HPDE6-E6E7 (cell line): ENCODE measurements around the gene PRSS53.

Experiments
- DNase-seq: peaks from one replicate; pipeline ENCODE4 v3.0.0; 2011; ENCODE audit warnings: missing footprints; ENCODE audit errors: extremely low spot score

PRSS53 gene

DNA sequence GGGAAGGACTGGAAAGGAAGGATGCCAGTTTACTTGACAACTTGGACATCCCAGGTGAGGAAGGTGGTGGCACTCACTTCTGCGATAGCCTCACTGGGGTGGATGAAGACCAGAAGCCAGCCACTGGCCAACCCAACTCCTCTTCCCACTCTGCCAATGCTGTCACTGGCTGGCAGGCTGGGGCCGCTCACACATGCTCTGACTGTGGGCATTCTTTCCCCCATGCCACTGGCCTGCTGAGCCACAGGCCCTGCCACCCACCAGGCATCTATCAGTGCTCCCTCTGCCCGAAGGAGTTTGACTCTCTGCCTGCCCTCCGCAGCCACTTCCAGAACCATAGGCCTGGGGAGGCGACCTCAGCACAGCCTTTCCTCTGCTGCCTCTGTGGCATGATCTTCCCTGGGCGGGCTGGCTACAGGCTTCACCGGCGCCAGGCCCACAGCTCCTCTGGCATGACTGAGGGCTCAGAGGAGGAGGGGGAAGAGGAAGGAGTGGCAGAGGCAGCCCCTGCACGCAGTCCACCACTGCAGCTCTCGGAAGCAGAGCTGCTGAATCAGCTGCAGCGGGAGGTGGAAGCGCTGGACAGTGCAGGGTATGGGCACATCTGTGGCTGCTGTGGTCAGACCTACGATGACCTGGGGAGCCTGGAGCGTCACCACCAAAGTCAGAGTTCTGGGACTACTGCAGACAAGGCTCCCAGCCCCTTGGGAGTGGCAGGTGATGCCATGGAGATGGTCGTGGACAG lies 10.0 kb downstream of the PRSS53 start:
- DNase-seq = no peak

DNA sequence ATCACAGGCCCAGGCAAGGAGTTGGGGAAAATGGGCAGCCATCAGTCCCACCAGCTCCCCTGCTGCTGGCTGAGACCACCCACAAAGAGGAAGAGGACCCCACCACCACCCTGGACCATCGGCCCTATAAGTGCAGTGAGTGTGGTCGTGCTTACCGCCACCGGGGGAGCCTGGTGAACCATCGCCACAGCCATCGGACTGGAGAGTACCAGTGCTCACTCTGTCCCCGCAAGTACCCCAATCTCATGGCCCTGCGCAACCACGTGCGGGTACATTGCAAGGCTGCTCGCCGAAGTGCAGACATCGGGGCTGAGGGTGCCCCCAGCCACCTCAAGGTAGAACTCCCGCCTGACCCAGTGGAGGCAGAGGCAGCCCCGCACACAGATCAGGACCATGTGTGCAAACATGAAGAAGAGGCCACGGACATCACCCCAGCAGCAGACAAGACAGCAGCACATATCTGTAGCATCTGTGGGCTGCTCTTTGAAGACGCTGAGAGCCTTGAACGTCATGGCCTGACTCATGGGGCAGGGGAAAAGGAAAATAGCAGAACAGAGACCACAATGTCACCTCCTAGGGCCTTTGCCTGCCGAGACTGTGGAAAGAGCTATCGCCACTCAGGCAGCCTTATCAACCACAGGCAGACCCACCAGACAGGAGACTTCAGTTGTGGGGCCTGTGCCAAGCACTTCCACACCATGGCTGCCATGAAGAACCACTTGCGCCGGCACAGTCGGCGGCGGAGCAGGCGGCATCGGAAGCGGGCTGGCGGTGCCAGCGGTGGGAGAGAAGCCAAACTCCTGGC lies 10.9 kb downstream of the PRSS53 start:
- DNase-seq = no peak

DNA sequence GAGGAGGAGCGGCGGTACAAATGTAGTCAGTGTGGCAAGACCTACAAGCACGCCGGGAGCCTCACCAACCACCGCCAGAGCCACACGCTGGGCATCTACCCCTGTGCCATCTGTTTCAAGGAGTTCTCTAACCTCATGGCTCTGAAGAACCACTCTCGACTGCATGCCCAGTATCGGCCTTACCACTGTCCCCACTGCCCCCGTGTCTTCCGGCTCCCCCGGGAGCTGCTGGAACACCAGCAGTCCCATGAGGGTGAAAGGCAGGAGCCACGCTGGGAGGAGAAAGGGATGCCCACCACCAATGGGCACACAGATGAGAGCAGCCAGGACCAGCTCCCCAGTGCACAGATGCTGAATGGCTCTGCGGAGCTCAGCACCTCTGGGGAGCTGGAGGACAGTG lies 11.7 kb downstream of the PRSS53 start:
- DNase-seq = no peak

DNA sequence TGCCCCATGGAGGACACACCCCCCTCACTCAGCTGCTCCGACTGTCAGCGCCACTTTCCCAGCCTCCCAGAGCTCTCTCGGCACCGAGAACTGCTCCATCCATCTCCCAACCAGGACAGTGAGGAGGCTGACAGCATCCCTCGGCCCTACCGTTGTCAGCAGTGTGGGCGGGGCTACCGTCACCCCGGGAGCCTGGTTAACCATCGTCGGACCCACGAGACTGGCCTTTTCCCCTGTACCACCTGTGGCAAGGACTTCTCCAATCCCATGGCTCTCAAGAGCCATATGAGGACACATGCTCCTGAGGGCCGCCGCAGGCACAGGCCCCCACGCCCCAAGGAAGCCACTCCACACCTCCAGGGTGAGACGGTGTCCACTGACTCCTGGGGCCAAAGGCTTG lies 12.4 kb downstream of the PRSS53 start:
- no peak for DNase-seq

DNA sequence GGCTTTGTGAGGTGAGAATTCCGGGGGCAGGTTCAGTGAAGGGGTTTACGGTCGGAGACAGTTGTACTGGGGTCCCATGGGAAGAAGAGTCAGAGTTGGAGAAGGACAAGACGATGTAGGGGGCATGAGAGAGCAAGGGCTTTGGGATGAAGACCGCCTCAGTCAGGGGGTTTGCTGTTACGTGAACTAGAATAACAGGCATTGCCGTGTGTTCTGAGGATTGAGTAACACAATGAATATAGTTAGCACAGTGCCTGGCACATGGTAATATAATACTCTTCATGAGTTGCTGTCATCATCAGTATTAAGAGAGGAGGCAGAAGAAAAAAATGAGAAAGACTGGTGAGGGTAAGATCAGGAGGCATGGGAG lies 13.9 kb downstream of the PRSS53 start:
- no peak for DNase-seq

DNA sequence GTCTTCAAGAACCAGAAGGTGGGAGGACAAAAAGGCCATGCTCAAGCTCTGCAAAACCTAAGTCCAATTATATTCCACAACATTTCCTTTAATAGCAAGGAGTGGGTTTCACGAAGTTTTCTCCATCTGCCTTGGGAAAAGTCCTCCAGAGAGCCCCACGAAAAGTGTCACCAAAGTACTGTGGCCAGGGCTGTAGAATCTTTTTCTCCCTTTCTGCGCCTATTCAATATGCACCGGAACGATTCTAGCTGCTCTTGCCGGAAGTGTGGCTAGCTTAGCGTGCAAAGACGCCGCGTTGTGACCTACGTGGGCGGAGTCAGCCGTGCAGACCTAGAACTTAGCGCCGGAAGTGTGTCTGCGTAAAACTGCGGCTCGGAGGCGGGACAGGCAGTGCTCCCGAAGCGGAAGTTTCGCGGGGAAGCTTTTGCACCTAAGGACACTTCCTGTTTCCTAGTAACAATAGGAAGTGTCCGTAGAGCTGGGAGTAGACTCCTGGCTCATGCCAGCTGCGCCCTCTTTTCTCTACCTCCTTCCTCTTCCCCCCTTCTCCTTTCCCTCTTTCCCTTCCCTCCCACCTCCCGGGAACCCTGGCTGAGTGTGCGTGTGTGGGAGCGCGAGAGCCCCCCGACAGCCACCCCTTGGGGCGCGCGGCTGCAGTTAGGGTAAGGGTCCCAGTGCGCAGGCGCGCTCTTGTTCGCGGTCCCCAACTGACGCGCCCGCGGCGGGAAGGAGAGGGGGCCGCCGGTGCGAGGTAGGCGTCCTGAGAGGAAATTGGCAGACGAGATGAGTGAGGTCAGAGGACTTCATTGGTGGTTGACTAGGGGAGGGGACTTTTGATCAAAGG lies 14.6 kb downstream of the PRSS53 start, which contains the start of the genes ZNF646 and ZNF668:
Gene ZNF646 (plus strand): TSS at position 453 of the 844 bp plus-strand sequence. CDS start 1,903 bp downstream, outside the sequence.
Gene ZNF668 (minus strand): TSS at position 271 of the 844 bp plus-strand sequence. CDS start 9,781 bp downstream, outside the sequence.
- DNase-seq = peak; percentile 98

DNA sequence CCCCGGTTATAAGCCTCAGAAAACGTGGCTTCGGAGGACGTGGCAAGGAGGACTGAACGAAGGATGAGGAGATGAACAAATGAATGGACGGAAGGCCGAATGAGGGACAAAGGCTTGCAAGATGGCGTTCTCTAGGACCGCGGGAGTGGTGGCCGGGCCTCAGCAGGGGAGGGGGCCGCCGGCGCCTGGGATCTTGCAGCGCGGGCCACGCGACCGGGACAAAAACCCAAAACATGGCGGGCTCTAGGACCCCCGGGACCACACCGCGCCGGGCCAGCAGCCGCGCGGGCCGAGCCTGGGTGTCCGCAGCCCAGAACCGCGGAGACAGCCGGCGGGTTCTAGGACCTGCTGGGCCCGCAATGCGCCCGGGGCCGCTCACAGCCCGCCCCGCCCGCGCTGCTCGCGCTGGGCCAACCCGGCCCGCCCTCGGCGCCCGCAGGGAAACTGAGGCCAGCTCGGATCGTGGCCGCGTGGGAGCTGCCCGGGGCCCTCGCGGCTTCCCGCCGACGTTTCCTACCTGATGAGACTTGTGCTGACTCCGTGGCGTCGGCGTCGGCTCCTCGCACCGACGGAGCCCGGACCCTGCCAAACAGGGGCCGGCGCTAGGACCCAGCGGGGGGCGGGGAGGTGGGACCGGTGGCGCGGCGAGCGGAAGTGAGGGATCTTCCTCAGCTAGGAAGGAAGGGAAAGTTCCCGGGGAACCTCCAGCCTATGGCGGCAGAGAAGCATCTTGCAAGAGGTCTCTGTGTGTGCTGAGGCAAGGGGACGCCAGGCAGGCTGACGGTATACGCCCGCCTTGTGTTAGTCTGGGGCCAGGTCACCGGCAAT lies 15.4 kb downstream of the PRSS53 start:
- peak; percentile 86 for DNase-seq

DNA sequence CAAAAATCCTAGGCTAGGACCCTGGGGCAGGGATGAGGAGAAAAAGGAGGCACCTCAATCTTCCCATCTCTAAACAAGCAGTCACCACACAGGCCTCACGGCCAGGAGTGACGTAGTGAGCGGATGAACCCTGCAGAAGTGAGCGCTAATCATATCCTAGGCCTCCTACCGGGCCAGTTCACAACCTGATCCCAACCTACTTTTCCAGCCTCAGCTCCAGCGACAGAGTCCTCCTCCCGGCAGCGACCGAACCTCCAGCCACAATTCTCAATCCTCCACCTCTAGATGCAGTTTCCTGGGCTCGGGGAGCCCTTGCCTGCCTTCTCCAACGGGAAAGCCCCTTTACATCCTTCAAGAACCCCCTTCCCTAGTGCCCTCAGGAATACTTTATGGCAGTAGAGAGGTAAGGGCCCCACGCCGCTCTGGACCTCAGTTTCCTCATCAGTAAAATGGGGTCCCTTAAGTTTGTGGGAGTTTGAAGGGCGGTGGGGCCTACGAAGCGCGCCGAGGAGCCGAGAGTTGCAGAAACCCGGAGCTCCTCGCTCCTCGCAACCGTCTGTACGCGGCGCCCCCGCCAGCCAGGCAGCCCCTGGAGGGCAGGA lies 16.1 kb downstream of the PRSS53 start:
- peak; percentile 23 for DNase-seq

DNA sequence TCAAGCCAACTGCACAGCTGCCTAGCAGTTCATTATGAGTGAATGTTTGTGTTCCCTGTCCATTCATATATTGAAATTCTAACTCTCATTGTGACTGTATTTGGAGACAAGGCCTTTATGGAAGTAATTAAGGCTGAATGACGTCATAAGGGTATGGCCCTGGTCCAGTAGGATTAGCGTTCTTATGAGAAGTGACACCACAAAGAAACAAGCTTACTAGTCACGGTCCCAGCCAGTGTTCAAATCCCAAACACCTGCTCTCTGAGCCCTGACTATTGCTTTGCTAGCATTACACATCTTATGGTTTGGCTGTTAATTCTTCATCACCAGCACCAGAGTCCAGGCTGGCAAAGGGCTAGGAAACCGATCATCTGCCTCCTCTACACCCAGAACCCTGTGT lies 16.9 kb downstream of the PRSS53 start:
- no peak for DNase-seq

DNA sequence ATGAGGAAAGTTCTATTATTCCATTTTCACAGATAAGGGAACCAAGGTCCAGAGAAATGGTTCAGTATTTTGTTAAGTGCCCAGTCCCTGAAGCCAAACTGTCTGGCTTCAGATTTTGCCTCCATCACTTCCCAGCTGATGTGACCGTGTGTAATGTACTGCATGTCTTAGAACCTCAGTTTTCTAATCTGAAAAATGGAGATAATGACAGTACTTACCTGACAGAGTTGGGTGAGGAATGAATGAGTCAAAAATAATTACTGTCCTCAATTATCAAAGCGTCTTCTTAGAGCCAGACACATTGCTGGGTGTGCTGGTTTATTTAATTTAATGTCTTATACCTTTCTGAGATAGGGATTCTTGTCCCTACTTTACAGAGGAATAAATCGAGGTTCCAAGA lies 21.4 kb downstream of the PRSS53 start:
- no peak for DNase-seq

DNA sequence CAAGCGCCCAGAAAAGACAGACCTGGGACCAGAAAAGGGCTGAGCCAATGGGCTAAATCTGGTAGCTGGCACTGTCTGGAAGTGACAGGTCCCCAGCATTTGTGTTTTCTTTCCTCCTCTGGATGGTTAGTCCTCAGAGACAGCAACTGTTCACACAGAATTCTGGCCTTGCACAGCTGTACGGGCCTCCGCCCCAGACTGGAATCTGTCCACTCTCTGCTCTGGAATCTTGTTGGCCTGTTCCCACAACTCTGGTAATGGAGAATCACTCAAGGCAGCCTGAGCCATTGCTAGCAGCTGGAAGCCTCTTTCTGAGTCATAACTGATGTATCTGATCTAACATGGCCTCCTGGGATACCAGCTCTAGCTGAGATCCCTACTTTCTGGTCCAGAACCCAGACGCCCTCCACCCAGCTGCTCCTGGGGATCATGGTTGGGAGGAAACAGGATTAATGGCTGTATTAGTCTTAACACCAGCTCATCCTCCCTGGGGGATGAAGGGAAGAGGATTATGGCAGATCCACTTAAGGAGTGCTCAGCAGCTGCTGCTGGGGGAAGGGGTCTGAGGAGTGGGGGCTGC lies 23.8 kb downstream of the PRSS53 start:
- peak; percentile 64 for DNase-seq

DNA sequence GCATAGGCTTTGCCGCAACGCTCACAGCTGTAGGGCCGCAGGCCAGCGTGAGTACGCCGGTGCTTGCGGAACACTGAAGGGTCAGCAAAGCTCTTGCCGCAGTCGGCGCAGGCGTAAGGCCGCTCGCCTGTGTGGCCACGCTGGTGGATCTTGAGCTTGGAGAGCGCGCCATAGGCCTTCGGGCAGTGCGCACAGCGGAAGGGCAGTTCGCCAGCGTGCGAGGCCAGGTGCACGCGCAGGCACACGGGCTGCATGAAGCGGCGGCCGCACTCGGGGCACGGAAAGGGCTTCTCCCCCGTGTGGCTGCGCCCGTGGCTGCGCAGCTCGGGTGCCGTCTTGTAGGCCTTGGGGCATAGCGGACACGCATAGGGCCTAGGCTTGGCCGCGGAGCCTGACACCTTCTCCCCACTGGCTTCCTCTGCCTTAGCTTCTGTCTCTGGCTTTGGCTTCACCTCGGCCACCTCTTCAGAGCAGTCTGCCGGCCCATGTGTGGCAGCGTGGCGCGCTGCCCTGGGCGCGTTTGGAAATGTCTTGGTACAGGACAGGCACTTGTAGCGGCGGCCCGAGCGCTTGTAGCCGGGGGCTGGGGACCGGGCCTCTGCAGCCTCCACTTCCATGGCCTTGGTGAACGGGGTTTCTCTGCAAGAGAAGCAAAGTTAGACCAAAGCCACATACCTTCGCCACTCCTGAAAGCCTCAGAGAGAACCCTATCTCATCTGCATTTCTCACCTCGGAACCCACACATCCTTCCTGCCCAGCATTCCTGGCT lies 24.7 kb downstream of the PRSS53 start:
- DNase-seq = no peak

DNA sequence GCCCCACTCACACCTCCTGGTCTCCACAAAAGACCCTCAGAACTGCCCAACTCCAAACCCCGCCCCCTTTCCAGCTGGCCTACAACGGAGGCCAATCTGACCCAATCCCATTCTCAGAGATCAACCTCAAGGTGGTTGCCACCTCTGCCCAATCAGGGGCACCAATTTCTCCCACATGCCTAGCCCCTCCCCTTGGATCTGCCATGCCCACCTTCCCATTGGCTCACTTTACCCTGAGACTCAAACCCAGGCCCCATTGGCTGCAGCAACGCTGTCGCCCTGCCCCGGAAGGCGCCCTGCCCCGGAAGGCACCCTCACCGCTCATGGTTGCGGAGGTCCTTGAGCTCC lies 25.3 kb downstream of the PRSS53 start:
- DNase-seq = no peak

DNA sequence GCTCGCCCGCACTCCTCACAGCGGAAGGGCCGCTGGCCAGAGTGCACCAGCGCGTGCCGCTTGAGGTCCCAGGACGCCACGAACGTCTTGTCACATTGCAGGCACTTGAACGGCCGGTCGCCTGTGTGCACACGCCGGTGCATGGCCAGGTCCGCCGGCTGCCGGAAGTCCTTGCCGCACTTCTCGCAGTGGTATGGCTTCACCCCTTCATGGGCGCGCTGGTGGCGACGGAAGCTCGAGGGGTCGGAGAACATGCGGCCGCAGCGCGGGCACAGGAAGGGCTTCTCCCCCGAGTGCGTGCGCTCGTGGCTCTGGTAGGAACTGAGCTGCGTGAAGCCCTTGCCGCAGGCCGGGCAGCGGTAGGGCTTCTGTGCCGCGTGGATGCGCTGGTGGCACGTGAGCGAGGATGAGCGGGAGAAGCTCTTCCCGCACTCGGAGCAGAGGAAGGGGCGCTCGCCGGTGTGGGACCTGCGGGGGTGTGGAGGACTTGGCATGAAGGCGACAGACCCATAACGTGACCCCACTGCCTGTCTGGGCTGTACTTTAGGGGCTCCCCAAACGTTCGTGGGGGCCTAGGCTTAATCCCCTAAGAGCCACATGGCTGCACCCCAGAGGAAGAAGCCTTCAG lies 26.8 kb downstream of the PRSS53 start:
- no peak for DNase-seq

DNA sequence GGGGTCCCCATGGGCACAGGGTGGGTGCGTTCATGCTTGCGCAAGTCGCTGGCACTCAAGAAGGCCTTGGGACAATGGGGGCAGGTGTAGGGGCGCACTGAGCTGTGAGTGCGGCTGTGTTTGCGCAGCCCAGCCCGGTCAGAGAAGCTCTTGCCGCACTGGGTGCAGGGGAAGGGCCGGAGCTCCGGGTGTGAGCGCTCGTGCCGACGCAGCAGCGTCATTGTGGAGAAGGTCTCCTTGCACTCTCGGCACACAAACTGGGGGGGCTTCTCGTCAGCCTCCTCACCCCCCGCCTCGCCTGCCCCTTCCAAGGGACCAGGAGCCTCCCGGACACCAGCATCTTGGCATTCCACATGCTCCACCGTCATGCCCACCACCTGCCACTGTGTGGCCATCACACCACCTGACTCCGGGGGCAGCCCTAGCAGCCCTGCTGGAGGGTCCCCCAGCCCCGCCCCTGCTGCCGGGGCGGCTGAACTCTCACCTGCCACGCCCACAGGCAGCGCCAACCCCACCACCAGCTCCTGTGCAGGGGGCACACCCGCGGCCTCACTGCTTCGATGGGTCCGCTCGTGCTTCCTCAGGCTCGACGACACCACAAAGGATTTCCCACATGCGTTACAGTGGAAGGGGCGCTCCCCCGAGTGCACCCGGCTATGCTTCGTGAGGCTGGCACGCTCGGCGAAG lies 27.5 kb downstream of the PRSS53 start:
- no peak for DNase-seq

DNA sequence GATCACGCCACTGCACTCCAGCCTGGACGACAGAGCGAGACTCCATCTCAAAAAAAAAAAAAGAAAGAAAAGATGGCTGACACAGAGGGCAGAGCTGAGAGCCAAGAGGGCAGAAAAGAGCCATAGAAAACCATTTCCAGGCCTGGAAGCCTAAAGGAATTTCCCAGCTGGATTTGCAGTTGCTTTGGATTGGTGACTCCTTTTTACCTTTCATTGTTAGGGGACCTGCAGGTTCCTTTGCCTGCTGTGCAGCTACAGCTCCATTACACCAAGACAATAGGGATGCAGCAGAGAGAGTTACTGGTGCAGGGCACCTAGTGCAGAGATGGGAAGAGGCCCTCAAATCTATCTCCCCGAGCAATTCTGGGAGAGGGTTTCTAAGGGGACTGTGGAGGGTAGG lies 33.1 kb downstream of the PRSS53 start:
- DNase-seq = no peak

DNA sequence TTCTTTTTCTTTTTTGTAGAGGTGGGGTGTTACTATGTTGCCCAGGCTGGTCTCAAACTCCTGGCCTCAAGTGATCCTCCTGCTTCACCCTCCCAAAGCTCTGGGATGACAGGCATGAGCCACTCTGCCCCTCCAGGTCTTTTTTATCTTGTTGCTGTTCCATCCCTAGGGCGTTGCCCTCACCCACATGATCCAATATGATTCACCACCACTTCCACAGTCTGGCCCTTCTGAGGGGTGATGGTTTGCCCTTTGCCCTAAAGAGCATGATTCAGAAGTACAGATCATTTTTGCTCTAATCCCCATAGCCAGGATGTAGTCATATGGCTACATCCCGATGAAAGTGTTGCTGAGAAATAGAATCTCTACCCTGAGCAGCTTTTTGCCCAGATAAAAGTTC lies 36.6 kb downstream of the PRSS53 start:
- peak; percentile 97 for DNase-seq

DNA sequence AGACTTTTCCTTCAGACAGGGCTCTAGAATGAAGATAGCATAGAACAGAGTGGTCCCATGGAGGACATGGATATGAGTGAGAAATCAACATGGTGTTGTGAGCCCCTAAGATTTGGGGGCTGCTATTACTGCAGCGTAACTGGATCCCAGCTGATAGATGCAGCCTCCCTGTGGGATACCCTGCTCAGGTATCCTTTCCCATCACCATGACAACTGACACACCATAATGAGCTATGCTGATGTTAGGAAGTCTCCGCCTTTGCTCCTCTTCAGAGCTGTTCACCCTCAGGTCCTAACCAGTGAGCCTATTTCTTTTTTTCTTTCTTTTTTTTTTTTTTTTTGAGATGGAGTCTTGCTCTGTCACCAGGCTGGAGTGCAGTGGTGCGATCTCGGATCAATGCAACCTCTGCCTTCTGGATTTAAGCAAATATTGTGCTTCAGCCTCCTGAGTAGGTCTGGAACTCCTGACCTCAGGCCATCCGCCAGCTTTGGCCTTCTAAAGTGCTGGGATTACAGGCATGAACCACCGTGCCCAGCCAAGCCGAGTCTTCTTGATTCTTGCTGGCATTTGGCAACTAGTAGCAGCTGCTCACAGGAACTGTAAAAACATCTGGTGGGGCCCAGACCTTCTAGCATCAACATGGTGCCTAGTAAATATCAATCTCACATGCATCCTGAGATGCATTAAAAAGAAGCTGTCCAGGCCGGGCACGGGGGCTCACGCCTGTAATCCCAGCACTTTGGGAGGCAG lies 38.3 kb downstream of the PRSS53 start:
- DNase-seq = no peak
